ENCODE results near the gene ZKSCAN2. TPM values are rescaled to one million over a fixed set of nuclear protein-coding genes. Genes with fewer than 3 reads are reported as not detected.

Gene ZKSCAN2
- total RNA-seq, 1 donor from 2014 or later = 3.6 TPM

GRCh38 chr16:25189305-25189704, 68.3 kb downstream of the ZKSCAN2 start:
- no peak for DNase-seq (ENCODE audit: low read depth)

DNA sequence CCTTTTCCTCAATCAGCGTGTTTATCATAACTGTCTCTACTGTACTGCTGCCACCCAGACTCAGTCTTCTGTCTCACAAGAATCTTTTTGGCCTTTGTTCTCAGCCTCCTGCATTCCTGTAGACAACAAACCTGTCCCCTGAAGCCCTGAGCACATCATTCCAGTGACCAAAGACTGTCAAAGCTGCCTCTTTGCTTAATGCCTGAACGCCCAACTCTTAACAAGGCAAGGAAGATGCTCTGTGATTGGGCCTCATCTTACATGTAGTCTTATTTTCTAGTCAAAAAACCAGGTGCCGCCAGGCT, 70.2 kb downstream of the ZKSCAN2 start:
- no peak for DNase-seq (ENCODE audit: low read depth)
- TF ChIP-seq CTCF (conservative IDR thresholded peaks at IDR 0.05; ENCODE audit: low read depth, low read length) = no peak

More at GRCh38 chr16:25189305-25189704, 68.3 kb downstream of the ZKSCAN2 start:
- no peak overlapping the region for H3K4me3 ChIP-seq (ENCODE audit: low read depth, low read length)
- TF ChIP-seq CTCF (conservative IDR thresholded peaks at IDR 0.05; ENCODE audit: low read depth, low read length) = no peak

More for the DNA sequence above, 70.2 kb downstream of the ZKSCAN2 start:
- no peak overlapping the region for H3K4me3 ChIP-seq (ENCODE audit: low read depth, low read length)

Other genes starting within 250 kb of the ZKSCAN2 start
- gene ARHGAP17, start 242.5 kb downstream of the ZKSCAN2 start, total RNA-seq = 21.2 and 38.2 TPM in 2 replicates
- gene LCMT1, start 146.1 kb downstream of the ZKSCAN2 start, total RNA-seq = 35.4 and 56.9 TPM in 2 replicates
- not detected in 2 replicates for gene AQP8, start 40.9 kb downstream of the ZKSCAN2 start, total RNA-seq